Glutamatergic neuron (in vitro differentiated cells): ENCODE data around the gene DSE. TPM values are rescaled to one million over a fixed set of nuclear protein-coding genes. Genes with fewer than 3 reads are reported as not detected.

Experiments used
- DNase-seq: peaks from one replicate; pipeline ENCODE4 v3.0.0; 2022
- H3K27ac Mint-ChIP-seq: one replicate; pipeline ENCODE4 v1.8.0; 2020; ENCODE audit warnings: mild to moderate bottlenecking, mixed read lengths, inconsistent platforms; ENCODE audit not compliant: unreplicated experiment
- H3K27me3 Mint-ChIP-seq: one replicate; pipeline ENCODE4 v1.8.0; 2020; ENCODE audit warnings: mild to moderate bottlenecking, moderate library complexity, mixed read lengths, inconsistent platforms; ENCODE audit not compliant: unreplicated experiment
- H3K36me3 Mint-ChIP-seq: one replicate; pipeline ENCODE4 v1.8.0; 2020; ENCODE audit warnings: mild to moderate bottlenecking, mixed read lengths, inconsistent platforms; ENCODE audit not compliant: unreplicated experiment
- H3K4me1 Mint-ChIP-seq: one replicate; pipeline ENCODE4 v1.8.0; 2020; ENCODE audit warnings: mild to moderate bottlenecking, low read depth, mixed read lengths, inconsistent platforms; ENCODE audit not compliant: unreplicated experiment
- H3K4me3 Mint-ChIP-seq: one replicate; pipeline ENCODE4 v1.8.0; 2020; ENCODE audit warnings: mild to moderate bottlenecking, mixed read lengths, inconsistent platforms; ENCODE audit not compliant: unreplicated experiment
- H3K9me3 Mint-ChIP-seq: one replicate; pipeline ENCODE4 v1.8.0; 2020; ENCODE audit warnings: mild to moderate bottlenecking, moderate library complexity, mixed read lengths, inconsistent platforms; ENCODE audit not compliant: unreplicated experiment
- total RNA-seq: library from RNA; stranded (reverse); fragmentation: NEBNext Ultra II Directional; extraction: Animal tissue kit (Norgen Biotek cat#: 25700); gene quantifications from one replicate; pipeline ENCODE4 v1.2.1, GENCODE V29; 2021; ENCODE audit not compliant: unreplicated experiment
- TF ChIP-seq, protein P1 (sequence below): fragments of 200-600 bp; sonication (generic); IDR thresholded peaks from one replicate; pipeline ENCODE4 v1.5.0; 2021; ENCODE audit not compliant: partially characterized antibody, unreplicated experiment

DSE gene
- total RNA-seq, 1 donor from 2014 or later: 12.0 TPM

DNA sequence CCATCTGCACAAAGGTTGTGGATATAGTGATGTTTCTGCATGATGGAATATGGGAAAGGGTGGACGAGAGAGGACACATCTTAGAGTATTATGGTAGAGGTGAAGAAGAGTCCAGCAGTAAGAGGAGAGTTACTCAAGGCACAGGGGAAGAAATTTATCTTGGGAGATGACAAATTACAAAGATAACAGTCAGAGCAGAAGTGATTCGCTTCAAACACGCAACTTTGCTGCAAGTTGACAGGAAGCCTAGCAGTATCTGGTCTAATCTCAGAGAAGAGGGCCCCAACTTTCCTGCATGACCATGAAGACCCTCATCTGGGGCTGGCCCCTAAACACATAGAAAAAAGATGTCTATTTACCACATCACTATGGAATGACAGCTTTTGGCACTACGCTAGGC is 89.2 kb downstream of the DSE start:
- Mint-ChIP-seq H3K27me3 (peaks cover 7% of the 10 kb centered on the region), H3K4me1 (peaks cover 2% of the 10 kb centered on the region), H3K36me3 (no peaks in the 10 kb centered on the region), H3K4me3 (no peak overlapping the region), H3K27ac (no peak overlapping the region), H3K9me3 (peaks cover 3% of the 10 kb centered on the region)
- TF ChIP-seq, protein P1, sequence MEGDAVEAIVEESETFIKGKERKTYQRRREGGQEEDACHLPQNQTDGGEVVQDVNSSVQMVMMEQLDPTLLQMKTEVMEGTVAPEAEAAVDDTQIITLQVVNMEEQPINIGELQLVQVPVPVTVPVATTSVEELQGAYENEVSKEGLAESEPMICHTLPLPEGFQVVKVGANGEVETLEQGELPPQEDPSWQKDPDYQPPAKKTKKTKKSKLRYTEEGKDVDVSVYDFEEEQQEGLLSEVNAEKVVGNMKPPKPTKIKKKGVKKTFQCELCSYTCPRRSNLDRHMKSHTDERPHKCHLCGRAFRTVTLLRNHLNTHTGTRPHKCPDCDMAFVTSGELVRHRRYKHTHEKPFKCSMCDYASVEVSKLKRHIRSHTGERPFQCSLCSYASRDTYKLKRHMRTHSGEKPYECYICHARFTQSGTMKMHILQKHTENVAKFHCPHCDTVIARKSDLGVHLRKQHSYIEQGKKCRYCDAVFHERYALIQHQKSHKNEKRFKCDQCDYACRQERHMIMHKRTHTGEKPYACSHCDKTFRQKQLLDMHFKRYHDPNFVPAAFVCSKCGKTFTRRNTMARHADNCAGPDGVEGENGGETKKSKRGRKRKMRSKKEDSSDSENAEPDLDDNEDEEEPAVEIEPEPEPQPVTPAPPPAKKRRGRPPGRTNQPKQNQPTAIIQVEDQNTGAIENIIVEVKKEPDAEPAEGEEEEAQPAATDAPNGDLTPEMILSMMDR: no peak
- DNase-seq: no peak

DNA sequence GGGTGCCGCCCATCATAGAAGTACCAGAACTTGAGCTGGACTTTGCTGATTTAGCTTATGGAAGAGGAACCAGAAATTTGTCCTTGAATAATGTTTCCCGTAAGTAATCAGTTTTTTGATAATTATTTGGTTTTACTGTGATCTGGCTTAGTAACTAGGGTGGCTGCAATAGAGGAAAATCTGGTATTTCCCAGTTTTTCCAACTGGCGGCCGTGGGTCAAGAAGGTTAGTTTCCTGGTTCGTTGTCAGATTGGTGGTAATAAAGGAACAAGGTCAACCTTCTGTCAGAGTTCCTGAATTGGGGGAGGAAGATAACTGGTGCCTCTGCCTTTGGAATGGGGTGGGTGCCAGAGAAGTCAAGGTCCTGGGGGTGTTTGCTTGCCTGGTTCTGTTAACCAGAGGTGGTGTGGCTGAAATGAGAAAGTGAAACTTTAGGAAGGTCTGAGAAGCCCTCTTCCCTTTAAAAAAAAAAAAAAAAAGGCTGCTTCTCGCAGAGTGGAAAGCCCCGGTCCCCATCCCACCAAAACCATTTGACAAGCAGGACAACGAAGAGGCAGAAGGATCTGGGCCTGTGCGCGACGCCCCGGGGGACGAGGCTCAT is 90.7 kb downstream of the DSE start, which contains the start of gene CALHM6:
CALHM6 (plus strand) TSS at position 45 of the 601 bp plus-strand sequence; CDS start at position 600, 555 bp downstream.
- Mint-ChIP-seq H3K27ac (no peak within 1 kb of the TSS), H3K4me3 (peak within 1 kb of the TSS; percentile 76), H3K27me3 (peaks cover 7% of the 10 kb centered on the region), H3K9me3 (peaks cover 3% of the 10 kb centered on the region), H3K36me3 (no peaks in the 10 kb centered on the region), H3K4me1 (peaks cover 2% of the 10 kb centered on the region)
- TF ChIP-seq, protein P1: no peak
- no peak for DNase-seq

DNA sequence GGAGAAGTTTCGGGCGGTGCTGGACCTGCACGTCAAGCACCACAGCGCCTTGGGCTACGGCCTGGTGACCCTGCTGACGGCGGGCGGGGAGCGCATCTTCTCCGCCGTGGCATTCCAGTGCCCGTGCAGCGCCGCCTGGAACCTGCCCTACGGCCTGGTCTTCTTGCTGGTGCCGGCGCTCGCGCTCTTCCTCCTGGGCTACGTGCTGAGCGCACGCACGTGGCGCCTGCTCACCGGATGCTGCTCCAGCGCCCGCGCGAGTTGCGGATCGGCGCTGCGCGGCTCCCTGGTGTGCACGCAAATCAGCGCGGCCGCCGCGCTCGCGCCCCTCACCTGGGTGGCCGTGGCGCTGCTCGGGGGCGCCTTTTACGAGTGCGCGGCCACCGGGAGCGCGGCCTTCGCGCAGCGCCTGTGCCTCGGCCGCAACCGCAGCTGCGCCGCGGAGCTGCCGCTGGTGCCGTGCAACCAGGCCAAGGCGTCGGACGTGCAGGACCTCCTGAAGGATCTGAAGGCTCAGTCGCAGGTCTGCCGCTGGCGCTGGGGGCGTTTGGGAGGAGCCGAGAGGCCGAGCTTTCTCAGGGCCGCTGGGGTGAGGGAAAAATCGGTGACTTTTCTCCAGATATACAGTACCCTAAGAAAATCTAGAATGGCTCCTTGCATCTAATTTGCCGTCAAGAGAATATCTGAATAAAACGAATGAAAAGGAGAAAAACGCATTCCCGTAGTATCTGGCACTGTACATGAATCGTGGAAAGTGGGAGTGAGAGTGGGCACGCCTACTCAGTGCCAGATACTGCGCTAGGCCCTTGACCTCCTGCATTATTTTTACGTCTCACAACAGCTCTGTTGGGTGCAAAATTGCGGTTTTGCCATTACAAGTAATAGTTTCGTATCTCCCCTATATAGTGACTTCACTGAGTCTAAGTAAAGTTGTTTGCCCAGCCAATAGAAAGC is 91.5 kb downstream of the DSE start:
- peak overlapping the region; percentile 76 for H3K4me3 Mint-ChIP-seq
- TF ChIP-seq, protein P1: no peak
- no peak overlapping the region for H3K27ac Mint-ChIP-seq
- peak; percentile 67 for DNase-seq
- peaks cover 7% of the 10 kb centered on the region for H3K27me3 Mint-ChIP-seq
- H3K9me3 Mint-ChIP-seq: peaks cover 3% of the 10 kb centered on the region
- peaks cover 2% of the 10 kb centered on the region for H3K4me1 Mint-ChIP-seq
- H3K36me3 Mint-ChIP-seq: no peaks in the 10 kb centered on the region

DNA sequence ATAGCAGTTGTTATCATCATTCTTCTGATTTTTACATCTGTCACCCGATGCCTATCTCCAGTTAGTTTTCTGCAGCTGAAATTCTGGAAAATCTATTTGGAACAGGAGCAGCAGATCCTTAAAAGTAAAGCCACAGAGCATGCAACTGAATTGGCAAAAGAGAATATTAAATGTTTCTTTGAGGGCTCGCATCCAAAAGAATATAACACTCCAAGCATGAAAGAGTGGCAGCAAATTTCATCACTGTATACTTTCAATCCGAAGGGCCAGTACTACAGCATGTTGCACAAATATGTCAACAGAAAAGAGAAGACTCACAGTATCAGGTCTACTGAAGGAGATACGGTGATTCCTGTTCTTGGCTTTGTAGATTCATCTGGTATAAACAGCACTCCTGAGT is 92.6 kb downstream of the DSE start:
- H3K4me3 Mint-ChIP-seq: peak overlapping the region; percentile 64
- DNase-seq: no peak
- H3K27me3 Mint-ChIP-seq: peaks cover 7% of the 10 kb centered on the region
- H3K9me3 Mint-ChIP-seq: peaks cover 3% of the 10 kb centered on the region
- TF ChIP-seq, protein P1: no peak
- no peaks in the 10 kb centered on the region for H3K36me3 Mint-ChIP-seq
- H3K27ac Mint-ChIP-seq: no peak overlapping the region
- H3K4me1 Mint-ChIP-seq: peaks cover 2% of the 10 kb centered on the region
